Measurements from ENCODE around the gene SRR.

Gene SRR

DNA sequence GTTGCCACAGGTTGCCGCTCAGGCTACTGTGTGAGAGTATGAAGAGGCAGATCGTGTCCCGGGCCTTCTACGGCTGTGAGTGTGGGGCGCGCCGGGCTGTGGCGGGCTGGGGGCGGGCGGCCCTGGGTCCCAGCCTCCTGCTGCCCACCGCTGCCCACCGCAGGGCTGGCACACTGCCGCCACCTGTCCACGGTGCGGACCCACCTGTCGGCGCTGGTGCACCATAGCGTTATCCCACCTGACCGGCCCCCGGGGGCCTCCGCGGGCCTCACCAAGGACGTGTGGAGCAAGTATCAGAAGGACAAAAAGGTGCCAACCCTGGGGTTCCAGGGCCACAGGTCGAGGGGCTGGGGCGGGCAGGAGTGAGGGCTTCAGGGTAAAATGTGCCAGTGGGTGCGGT lies 68.4 kb downstream of the SRR start:
- DNase-seq = no peak

DNA sequence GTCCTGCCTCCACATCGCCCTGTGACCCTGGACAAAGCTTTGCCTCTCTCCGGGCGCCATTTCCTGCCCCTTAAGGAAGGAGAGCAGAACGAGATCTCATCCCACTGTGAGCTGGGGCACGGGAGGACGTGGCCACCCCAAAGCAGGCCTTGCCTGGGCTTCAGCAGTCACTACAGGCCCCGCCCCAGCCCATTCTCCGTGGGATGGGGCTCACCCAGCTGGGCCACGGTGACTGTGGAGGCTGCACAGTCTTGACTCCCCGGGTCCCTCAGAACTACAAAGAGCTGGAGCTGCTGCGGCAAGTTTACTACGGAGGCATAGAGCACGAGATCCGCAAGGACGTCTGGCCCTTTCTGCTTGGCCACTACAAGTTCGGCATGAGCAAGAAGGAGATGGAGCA lies 68.9 kb downstream of the SRR start:
- no peak for DNase-seq

DNA sequence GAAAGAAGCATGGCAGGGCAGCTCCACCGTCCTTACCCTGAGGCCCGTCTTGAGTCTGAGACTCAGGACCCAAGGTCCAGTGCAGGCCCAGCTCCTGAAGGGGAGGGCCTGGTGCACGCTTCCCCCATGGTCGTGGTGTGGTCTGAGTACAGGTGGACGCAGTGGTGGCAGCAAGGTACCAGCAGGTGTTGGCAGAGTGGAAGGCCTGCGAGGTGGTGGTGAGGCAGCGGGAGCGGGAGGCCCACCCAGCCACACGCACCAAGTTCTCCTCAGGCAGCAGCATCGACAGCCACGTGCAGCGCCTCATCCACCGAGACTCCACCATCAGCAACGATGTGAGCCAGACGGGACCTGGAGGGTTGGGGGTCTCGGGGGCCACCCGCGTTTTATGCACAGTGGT lies 69.4 kb downstream of the SRR start:
- DNase-seq = no peak
